Esophagus squamous epithelium (tissue), 5 donors: ENCODE measurements around the gene TBX2. TPM values are rescaled to one million over a fixed set of nuclear protein-coding genes. Genes with fewer than 3 reads are reported as not detected.

Source experiments
- DNase-seq: peaks from one replicate; lab custom pipeline; 2025; lab: John Stamatoyannopoulos, UW
- H3K27ac ChIP-seq, 4 donors: fragments of 200-600 bp; sonication (generic); one replicate each; pipeline ENCODE4 v1.5.1; 2016 to 2019; ENCODE audit warnings: mild to moderate bottlenecking in 1 of 4
- H3K27me3 ChIP-seq, 4 donors: fragments of 200-600 bp; sonication (generic); 1 replicate in 3 of 4; 2 replicates in 1 of 4; pipeline versions ENCODE4 v1.5.1 to v1.6.0; 2017 to 2021; ENCODE audit warnings: antibody characterized with exemption in 1 of 4
- H3K36me3 ChIP-seq, 3 donors: fragments of 200-600 bp; sonication (generic); one replicate each; pipeline ENCODE4 v1.5.1; 2016 to 2019
- H3K4me1 ChIP-seq, 3 donors: fragments of 200-600 bp; sonication (generic); one replicate each; pipeline ENCODE4 v1.5.1; 2017 to 2019
- H3K4me3 ChIP-seq, 4 donors: fragments of 200-600 bp; sonication (generic); 1 replicate in 3 of 4; 2 replicates in 1 of 4; pipeline ENCODE4 v1.5.1; 2016 to 2019; ENCODE audit warnings: mild to moderate bottlenecking in 2 of 4, moderate library complexity in 1 of 4
- H3K9me3 ChIP-seq, 3 donors: fragments of 200-600 bp; sonication (generic); one replicate each; pipeline ENCODE4 v1.5.1; 2016 to 2019
- CTCF ChIP-seq, 6 experiments: fragments of 450-650 bp in 4 of 6; fragments of 200-600 bp in 2 of 6; sonication (generic) in 2 of 6; IDR thresholded peaks; one replicate each; pipeline ENCODE4 v1.5.1; 2016 to 2019; ENCODE audit warnings: antibody characterized with exemption in 6 of 6, mild to moderate bottlenecking in 4 of 6, moderate library complexity in 4 of 6
- POLR2A ChIP-seq, 4 donors: fragments of 450-650 bp; IDR thresholded peaks; one replicate each; pipeline ENCODE4 v1.6.1; 2017; ENCODE audit warnings: antibody characterized with exemption in 4 of 4, mild to moderate bottlenecking in 4 of 4, moderate library complexity in 3 of 4
- WGBS, 2 donors: methylation state at CpG; one replicate each; pipeline ENCODE4 v1.1.5; 2018; 5-methylcytosine and 5-hydroxymethylcytosine counted together
- intact Hi-C: fragments of 100-400 bp; cut with DNase I; formaldehyde crosslinking; loops from one replicate; pipeline ENCODE4 v1.15.0; 2022
- total RNA-seq, 4 donors: library from RNA; depleted of rRNA; stranded (reverse); fragments of >200 nt; gene quantifications; one replicate each; pipeline ENCODE4 v1.1.0, GENCODE V29; 2016
- donor health status: DM: yes; HTN: yes; CAD: no.

The TBX2 gene
- total RNA-seq, 4 donors from 2014 or later = 2.2 to 13.4 (median 4.2) TPM

GRCh38 chr17:61366076-61366714, 33.4 kb upstream of the TBX2 start:
- no peaks in the 10 kb centered on the region for H3K27me3 ChIP-seq
- intact Hi-C loops = no loop called here
- TF ChIP-seq POLR2A (IDR thresholded peaks at IDR 0.05) (no peak), CTCF (IDR thresholded peaks at IDR 0.05) (no peak)
- H3K4me3 ChIP-seq = no peak overlapping the region
- H3K36me3 ChIP-seq = peaks cover 0 to 9% (median 0%) of the 10 kb centered on the region in 3 donors
- peaks cover 0 to 7% (median 5%) of the 10 kb centered on the region in 3 donors for H3K4me1 ChIP-seq
- no peak overlapping the region for H3K27ac ChIP-seq
- 89 to 97% methylated on average over 7 to 8 of the region's 8 CpGs for WGBS, 2 donors
- no peak for DNase-seq
- no peaks in the 10 kb centered on the region for H3K9me3 ChIP-seq

GRCh38 chr17:61366715-61367413, 32.8 kb upstream of the TBX2 start:
- 84 to 87% methylated on average over 15 to 18 of the region's 19 CpGs for WGBS, 2 donors
- no peak overlapping the region for H3K4me3 ChIP-seq
- intact Hi-C loops = no loop called here
- H3K9me3 ChIP-seq = no peaks in the 10 kb centered on the region
- H3K27me3 ChIP-seq = no peaks in the 10 kb centered on the region
- H3K27ac ChIP-seq = no peak overlapping the region
- peaks cover 0 to 9% (median 0%) of the 10 kb centered on the region in 3 donors for H3K36me3 ChIP-seq
- H3K4me1 ChIP-seq = peaks cover 0 to under 1% (median 0%) of the 10 kb centered on the region in 3 donors
- TF ChIP-seq CTCF (IDR thresholded peaks at IDR 0.05) (no peak), POLR2A (IDR thresholded peaks at IDR 0.05) (no peak)
- DNase-seq = no peak

- no peak for TF ChIP-seq POLR2A (IDR thresholded peaks at IDR 0.05)
- TF ChIP-seq CTCF (IDR thresholded peaks at IDR 0.05) = no peak
- Histone ChIP-seq H3K4me1 (no peaks in the 10 kb centered on the region), H3K9me3 (no peaks in the 10 kb centered on the region), H3K27me3 (no peaks in the 10 kb centered on the region), H3K36me3 (peaks cover 0 to 9% (median 0%) of the 10 kb centered on the region in 3 donors), H3K4me3 (no peak overlapping the region), H3K27ac (no peak overlapping the region)
- 80 to 85% methylated on average over 5 of the region's 27 CpGs for WGBS, 2 donors
- no peak for DNase-seq
- intact Hi-C loops = no loop called here
Measured at GRCh38 chr17:61368049-61368831, 31.4 kb upstream of the TBX2 start.

- Histone ChIP-seq H3K27ac (no peak overlapping the region), H3K4me3 (no peak overlapping the region), H3K9me3 (no peaks in the 10 kb centered on the region), H3K4me1 (no peaks in the 10 kb centered on the region), H3K36me3 (peaks cover 0 to 9% (median 0%) of the 10 kb centered on the region in 3 donors), H3K27me3 (no peaks in the 10 kb centered on the region)
- TF ChIP-seq POLR2A (IDR thresholded peaks at IDR 0.05) (no peak), CTCF (IDR thresholded peaks at IDR 0.05) (no peak)
- no peak for DNase-seq
- intact Hi-C loops = no loop called here
- WGBS, 2 donors = 93 to 100% methylated on average over 4 to 6 of the region's 7 CpGs
Measured at GRCh38 chr17:61368832-61369450, 30.7 kb upstream of the TBX2 start.
